Umbilical cord (tissue), 2 donors: ENCODE results near the gene MPZL1. TPM values are rescaled to one million over a fixed set of nuclear protein-coding genes. Genes with fewer than 3 reads are reported as not detected.

Experiments
- DNase-seq: peaks from one replicate; pipeline ENCODE4 v3.0.0-alpha.2; 2015; ENCODE audit warnings: low spot score
- total RNA-seq: library from RNA; depleted of rRNA; stranded (reverse); fragments of >200 nt; gene quantifications from one replicate; pipeline ENCODE4 v1.2.3, GENCODE V29; 2014; ENCODE audit warnings: low replicate concordance; ENCODE audit not compliant: insufficient read depth

Gene MPZL1
- total RNA-seq, 1 donor from 2014 or later, result 108 TPM

DNA sequence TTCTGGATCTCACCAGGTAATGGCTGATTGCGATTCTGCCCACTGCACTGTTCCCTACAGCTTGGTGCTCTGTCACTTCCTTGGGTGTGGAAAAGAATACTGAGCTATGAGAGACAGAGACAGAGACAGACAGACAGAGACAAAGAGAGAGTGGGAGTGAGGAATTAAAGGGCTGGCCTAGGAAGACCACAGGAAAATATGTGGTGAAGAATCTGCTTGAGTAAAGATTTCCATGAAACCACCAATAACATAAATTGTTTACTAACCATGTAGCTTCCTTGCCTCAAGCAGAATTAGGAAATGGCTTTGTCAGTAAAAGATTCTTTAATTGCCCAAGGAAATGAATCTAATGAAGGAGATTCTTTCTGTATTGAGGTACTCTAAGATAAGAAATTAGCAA is 54.4 kb downstream of the MPZL1 start:
- DNase-seq, result no peak

DNA sequence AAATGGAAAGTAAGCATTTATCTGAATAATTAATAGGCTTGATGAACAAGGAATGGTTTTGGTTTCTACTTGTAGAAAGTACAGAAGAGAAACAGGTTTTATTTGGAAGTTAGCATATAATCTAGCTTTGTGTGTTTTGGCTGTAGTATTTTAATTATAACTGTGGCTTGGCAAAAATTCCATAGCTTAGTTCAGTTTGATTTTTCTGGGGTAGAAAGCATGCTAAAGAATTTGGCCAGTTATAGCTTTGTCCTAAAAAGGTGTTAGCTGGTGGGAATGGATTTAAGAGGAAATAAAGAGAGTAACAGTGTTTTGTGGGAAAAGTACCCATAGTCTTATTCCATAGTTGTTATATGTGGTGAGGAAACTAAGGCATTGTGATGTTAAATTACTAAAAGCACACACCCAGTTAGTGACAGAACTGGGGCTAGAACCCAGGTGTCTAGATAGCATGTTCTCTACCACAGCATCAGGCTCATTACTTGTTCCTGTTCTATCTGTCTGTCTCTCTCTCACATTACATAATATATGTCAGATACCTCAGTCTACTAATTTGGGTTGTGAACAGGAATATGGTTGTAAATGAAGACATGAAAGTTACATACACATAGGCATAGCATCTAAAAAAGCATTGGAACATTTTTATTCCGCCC is 55.0 kb downstream of the MPZL1 start:
- DNase-seq, result no peak

DNA sequence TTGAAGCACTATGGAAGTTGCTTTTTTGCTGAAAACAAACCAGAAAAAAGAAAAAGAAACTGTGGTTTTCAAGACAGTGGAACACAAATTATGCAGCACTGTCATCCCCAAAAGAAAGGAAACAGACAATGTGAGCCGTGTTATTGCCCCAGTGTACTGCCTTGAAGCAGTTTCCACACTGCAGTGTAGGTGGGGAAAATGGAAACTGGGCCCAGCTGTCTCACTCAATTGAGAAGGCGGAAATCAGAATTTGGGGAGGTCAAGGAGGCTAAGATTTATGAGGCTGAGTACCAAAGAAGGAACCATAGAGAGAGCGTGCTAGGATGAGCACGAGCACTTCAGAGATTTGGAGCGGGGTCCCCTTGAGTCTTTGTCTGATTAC is 55.5 kb downstream of the MPZL1 start:
- DNase-seq, result no peak

DNA sequence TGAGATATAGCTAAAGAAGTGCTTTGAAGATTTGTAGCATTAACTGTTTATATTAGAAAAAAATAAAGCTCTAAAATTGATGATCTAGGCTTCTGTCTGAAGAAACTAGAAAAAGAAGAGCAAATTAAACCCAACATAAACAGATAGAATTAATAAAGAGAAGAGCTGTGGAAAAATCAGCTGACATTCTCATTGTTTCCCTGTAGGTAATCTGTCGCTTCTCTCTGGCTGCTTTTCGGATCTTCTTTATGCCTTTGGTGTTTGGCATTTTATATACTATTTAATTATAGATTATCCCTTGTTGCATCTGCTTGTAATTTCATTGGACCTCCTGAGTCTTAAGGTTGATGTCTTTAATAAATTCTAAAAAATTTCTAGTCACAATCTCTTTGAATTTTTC is 59.8 kb downstream of the MPZL1 start:
- DNase-seq, result no peak

DNA sequence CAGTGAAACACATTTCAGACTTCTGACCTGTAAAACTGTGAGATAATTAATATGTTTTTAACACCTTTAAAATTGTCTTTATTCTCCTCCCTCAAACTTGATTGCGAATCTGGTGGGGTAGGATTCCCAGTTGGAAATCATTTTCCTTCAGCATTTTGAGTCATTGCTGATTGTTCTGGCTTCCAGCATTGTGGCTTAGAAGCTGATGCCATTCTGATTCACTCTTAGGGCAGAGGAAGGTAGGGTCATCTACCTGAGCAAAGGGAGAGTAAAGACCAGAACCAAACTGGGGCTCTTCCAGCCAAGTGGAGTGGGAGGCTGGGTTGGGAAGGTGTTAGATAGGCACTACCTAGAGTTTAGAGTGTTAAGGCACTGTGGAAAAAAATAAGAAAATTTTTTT is 61.2 kb downstream of the MPZL1 start:
- DNase-seq, result no peak

DNA sequence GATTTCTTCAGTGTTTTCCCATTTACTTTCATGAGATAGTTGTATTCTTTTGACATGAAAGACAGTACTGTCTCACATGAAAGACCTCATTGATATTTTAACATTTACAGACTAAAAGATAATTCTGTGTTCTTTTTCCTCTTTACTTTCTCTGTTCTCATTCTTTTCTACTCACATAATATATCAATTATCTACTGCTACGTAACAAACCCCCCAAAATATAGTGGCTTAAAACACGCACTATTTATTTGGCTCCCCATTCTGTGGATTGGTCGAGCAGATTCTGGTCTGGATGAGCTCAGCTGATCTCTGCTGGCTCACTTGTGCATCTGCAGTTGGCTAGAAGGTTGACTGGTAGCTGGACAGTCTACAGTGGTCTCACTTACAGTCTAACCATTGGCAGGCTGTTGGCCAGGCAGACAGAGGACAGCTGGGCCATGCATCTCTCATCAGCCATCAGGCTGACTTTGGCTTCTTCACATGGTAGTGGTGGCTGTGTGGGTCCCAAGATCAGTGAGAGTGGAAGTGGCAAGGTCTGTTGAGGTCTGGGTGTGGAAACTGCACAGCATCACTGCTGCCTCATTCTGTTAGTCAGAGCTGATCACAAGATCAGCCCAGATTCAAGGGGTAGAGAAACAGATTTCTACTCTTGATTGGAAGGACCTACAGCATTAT is 63.2 kb downstream of the MPZL1 start:
- no peak for DNase-seq

DNA sequence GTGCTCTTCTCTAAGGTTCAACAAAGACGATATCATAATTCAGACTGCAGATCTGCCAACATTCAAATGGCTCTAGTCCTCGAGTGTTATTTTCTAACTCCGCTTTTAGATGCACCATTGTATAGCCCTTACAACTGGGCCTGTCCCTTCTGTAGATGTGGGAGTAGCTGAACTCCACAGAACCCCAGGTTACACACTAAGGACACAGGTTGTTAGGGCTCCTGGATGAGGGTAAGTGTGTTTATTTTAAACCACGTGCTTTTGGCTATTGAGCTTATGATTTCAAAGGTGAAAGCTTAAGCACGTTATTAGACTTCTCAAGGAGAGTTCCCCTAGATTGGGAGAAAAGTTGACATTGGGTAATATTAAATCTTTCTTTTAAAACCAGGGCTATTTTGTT is 64.7 kb downstream of the MPZL1 start:
- no peak for DNase-seq

DNA sequence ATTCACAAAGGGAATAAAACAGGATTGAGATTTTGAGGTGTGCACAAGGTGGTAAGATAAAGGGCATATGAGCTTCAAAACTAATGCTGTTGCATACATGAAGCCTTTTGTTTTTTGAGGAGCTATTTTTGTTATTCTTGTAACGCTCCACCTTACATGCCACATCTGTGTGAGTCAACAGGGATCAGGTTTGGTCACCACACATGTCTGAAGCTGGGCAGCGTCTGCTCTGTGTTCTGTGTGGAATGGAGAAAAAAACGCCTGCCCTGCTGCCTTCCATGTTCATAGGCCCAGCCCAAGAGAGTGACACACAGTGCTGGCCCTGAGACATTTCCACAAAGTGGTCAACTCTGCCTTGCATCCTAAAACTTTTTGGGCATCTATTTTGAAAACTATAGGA is 67.7 kb downstream of the MPZL1 start:
- no peak for DNase-seq

DNA sequence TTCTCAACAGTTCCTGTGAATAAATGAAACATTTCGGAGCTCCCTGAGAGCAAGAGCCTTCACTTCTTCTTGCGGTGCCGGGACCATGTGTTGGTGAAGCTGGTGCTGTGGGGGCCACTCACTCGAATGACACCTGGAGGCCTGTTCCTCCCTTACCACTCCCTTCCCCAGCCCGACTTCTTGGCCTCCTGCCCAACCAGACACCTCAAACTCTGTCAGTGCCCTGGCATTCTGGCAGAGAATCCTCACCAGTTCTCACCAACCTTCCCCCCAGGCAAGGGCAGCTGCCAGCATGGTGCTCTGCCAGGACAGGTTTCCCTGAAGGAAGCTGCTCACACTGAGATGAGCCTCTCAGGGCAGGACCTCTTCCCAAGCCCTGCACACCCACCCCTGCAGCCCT is 68.3 kb downstream of the MPZL1 start:
- no peak for DNase-seq

DNA sequence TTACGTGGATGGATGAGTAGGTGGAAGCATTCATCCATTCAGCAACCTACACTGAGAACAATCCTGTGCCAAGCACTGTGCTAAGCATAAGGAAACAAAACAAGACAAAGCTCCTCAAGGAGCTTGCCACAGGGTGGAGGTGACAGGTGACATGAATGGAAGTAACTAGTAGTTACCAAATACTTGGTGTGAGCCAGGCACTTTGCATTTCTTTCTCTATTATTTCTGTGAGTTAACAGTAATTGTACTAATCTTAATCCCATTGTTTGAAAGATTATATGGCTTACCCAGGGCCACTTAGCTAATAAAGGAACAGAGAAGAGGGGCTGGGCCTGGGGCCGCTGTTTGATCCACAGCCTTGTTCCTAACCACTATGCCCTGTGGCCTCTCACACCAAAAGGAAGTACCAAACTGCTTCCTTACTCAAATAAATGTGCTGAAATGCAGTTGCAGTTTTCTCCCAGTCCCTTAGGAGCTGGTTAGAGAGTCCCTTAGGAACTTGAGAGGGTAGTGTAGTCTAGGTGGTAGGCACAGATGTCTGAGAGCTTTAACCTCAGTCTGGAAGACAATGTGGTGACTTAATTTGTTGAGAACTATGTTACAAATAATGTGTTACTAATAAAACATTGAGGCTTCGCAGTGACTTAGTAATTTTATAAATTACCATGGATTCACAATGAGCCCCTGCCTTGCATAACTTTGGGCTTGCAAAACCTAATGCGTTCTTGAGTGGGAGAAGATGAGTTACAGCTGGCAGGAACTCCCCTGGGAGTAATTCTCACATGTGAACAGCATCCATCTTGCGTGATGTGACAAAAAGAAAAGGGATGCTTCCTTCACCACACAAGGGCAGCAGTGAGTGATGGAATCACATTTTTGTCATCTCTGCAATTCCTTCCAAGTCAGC is 69.8 kb downstream of the MPZL1 start:
- peak; percentile 55 for DNase-seq

DNA sequence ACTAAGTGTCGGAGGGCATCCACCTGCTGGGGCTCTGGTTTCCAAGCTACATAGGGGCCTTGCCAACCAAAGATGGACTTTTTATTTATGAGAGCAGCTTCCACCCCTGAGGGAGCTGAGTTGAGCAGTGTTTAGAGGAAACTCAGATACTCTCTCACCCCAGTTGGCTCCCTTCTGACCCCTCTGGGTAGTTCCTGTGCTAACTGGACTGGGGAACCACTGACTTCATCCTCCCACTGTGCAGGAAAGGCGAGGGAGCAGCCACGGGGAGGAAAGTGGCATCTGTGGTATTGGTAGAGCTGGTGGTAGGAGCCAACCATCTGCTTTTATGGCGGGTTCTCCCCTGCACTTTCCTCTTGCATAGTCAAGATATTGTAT is 70.4 kb downstream of the MPZL1 start:
- DNase-seq, result no peak

DNA sequence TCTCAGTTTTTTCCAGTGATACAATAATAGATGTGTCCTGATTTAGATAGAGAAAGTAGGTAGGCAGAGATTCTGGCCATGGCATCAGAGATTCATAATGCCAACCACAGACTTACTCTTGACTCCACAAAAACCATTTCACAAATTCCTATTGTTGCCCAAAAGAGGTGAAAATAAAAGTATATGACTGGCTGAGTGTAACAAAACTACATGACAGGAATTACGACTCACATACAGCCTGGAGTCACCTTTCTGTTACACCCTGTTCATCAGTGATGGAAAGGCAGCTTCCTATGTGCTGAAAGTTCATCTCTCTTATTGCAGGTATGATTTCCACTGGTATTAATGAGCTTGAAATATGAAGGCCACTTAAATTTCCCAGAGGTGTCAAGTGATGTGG is 72.3 kb downstream of the MPZL1 start:
- DNase-seq, result no peak

DNA sequence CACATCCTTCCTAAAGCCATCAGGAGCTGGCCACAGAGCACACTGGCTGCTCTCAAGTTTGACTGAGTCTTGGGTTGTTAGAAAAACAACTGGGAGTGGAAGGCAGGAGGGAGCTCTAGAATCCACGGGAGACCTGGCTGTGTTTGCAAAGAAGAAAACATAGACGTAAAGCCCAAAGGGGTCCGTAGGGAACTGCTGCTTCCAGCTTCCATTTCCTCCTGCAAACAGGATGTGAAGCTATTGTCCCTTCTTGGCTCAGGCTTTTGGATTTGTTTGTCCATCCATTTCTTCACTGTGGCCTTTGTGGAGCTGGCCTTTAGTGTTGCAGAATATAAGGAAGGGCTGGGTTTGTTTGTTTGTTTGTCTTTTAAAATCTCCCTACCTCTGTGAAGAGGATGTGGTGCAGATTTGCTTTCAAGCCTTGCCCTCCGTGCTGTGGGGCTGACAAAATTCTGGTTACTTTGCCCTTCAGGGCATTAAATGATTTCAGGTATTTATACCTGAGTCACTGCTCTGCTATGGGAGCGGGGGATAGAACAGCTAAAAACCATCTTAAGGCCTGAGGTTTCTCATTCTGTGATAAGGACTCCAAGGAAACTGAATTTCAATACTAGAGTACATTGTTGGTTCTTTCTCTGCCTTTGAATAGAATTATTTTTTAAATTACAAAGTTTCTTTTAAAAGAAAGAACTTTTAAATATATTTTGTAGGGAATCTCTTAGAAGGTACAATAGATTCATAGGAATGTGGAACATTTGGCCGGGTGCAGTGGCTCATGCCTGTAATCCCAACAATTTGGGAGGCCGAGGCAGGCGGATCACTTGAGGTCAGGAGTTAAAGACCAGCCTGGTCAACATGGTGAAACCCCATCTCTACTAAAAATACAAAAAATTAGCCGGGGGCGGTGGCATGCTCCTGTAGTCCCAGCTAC is 74.3 kb downstream of the MPZL1 start:
- DNase-seq, result no peak

DNA sequence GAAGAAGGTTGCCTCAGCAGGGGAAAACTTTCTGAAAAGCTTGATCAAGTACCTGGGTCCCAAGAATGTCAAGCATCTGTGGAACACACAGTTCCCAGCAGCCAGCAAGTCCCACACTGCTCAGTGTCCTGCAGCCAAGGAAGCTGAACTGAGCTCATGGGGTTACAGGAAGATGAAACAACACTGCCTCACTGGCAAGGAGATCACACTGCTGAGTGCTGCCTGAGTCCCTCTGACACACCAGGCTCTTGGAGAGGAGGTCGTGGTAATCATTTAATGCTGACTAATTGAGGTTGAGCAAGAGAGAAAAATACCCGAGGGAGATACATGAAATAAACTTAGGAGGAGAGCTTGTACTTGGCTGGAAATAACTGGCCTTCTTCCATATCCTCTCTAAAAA is 75.2 kb downstream of the MPZL1 start:
- DNase-seq, result peak; percentile 77

DNA sequence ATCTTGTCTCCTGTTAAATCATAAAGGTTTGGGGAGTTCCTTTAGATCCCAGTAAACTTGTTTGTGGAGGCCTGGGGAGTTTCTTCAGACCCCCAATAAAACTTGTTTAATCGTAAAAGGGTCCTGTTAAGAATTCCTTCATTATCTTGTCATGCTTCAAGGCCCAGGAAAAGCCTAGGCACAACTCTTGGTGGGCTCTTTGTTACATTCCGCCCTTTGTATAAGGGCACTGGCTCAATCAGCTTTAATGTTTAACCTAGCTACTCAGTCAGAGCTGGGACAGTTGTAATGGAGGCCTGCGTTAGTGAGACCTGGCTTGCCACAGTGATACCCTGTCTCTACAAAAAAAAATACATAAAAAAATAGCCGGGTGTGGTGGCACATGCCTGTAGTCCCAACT is 77.2 kb downstream of the MPZL1 start:
- DNase-seq, result no peak

DNA sequence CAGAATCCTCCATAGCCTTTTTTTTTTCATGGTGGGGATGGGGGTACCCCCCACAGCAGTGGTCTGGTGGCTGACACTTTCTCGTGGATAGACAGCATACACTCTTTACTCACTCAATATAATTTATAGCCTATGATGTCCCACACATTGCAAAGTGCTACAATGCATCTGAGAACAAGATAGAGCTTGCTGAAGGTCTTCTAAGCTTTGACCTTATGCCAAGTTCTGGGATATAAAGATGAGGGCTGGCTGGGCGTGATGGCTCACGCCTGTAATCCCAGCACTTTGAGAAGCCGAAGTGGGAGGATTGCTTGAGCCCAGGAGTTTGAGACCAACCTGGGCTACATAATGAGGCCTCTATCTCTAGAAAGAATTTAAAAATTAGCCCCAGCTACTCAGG is 78.0 kb downstream of the MPZL1 start:
- DNase-seq, result peak; percentile 83

DNA sequence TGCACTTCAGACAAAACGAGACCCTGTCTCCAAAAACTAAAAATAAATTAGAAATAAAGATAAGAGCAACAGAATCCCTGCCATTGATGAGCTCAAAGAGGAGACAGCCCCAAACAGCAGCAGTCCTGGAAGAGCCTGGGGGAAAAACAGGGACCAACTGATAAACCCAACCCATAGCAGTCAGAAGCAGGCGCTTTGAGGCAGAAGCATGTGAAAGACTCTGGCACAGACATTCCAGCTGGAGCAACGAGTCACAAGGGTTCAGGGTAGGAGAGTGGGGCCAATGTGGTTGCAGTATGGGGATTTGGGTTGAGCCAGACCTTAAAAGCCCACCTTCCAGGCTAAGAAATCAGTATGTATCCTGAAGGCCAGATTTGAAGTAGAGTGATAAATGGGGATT is 78.5 kb downstream of the MPZL1 start:
- peak; percentile 58 for DNase-seq

DNA sequence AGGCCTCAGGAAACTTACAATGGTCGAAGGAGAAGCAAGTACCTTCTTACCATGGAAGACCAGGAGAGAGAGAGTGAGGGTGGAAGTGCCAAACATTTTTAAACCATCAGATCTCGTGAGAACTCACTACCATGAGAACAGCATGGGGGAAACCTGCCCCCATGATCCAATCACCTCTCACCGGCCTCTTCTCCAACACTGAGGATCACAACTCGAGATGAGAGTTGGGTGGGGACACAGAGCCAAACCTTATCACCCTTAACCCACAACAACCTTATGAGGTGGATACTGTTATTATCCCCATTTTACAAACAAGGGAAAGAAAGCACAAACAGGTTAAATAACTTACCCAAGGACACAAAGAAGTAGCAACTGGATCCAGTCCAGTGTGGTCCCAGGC is 80.5 kb downstream of the MPZL1 start:
- DNase-seq, result no peak

DNA sequence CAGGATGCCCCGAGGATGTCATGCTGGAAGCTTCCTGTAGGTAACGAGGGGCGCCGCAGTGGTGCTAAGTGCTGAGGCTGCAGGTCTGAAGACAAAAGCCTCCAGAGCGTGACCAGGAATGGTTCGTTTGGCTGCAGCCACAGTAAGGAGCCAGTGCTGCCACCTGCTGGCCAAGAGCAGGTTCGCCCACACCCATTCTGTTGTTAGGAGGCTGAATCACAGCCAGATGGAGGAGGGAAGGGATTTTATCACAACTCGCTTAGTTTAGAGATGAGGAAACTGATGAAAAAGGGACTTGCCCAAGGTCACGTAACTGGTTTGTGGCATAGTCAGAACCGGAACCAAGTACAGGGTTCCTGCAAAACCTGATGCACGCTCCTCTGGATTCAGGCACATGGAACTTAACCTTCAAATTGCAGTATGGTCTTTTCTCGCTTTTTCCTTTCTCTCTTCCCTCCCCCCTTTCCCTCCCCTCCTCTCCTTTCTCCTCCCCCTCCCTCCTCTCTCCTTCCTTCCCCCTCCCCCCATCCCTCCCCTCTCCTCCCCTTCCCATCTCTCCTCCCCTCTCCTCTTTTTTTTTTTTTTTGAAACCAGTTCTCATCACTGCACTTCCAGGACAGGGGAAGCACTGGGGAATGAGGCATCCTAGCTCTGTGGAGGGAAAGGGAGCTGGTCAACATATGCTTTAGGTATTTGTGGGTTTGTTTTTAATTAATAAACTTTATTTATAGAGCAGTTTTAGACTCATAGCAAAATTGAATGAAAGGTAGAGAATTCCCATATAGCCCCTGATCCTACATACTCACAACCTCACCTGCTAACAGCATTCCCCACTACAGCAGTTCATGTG is 81.8 kb downstream of the MPZL1 start:
- DNase-seq, result peak; percentile 88

DNA sequence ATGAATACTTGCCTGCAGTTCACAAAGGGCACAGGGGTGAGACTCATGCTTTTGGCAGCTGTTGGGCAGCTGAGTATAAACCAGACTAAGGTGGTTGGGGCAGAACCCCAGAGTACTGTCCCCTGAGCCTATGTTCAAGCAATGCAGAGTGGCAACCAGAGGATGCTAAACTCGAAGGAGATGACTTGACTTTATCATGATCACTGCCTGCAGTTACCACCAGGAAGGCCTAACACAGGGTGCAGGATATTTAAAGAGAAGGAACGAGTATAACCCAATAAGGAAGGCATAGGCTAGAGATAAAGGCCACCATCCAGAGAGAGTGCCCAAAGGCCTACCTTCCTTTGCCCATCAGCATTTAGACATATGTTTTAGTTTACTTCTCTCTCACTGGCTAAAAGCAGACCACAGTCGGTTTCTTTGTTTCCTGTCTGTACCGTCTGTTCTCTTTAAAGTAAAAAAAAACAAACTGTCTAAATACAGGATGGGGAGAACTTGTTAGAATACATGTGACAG is 83.3 kb downstream of the MPZL1 start:
- DNase-seq, result no peak
